PFSK-1 (cell line): ENCODE results near the gene SNAP25.

Experiments
- FOXP2 ChIP-seq: optimal IDR thresholded peaks from 2 replicates; pipeline ENCODE3; 2011; ENCODE audit warnings: borderline replicate concordance, control low read depth, inconsistent platforms; ENCODE audit not compliant: insufficient read depth; ENCODE audit errors: extremely low read length, extremely low read depth
- POLR2AphosphoS5 ChIP-seq: IDR thresholded peaks from 2 replicates; pipeline ENCODE4 v1.6.1; 2012; ENCODE audit warnings: low read depth, mild to moderate bottlenecking, control low read depth, low read length, moderate library complexity
- SIN3A ChIP-seq: IDR thresholded peaks from 2 replicates; pipeline ENCODE4 v1.6.1; 2012; ENCODE audit warnings: mild to moderate bottlenecking, low read length, moderate library complexity, borderline replicate concordance; ENCODE audit not compliant: insufficient read depth
- TF ChIP-seq, protein P1 (sequence below), 2 experiments: IDR thresholded peaks; 2 replicates each; pipeline versions ENCODE4 v1.6.1 to v1.8.0; 2011 to 2012; ENCODE audit warnings: low read depth in 2 of 2, low read length in 2 of 2, control low read depth in 1 of 2, inconsistent platforms in 1 of 2, mild to moderate bottlenecking in 1 of 2, moderate library complexity in 1 of 2; ENCODE audit not compliant: insufficient read depth in 1 of 2

DNA sequence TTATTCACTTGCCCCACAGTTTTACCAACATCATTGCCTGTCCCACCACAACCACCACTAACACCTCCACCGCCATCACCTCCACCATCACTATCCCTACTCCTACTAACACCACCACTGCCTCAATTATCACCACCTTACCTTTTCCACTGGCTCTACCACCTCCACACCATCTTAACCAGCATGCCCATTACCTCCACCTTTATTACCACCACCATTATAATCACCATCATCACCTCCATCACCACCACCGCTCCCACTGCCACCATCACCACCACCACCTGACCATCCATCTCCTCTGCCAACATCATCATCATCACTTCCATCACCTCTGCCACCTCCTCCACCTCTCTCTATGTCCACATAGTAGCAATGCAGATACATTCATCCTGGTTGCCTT is 90.0 kb downstream of the SNAP25 start:
- TF ChIP-seq POLR2AphosphoS5 = no peak
- TF ChIP-seq, protein P1, sequence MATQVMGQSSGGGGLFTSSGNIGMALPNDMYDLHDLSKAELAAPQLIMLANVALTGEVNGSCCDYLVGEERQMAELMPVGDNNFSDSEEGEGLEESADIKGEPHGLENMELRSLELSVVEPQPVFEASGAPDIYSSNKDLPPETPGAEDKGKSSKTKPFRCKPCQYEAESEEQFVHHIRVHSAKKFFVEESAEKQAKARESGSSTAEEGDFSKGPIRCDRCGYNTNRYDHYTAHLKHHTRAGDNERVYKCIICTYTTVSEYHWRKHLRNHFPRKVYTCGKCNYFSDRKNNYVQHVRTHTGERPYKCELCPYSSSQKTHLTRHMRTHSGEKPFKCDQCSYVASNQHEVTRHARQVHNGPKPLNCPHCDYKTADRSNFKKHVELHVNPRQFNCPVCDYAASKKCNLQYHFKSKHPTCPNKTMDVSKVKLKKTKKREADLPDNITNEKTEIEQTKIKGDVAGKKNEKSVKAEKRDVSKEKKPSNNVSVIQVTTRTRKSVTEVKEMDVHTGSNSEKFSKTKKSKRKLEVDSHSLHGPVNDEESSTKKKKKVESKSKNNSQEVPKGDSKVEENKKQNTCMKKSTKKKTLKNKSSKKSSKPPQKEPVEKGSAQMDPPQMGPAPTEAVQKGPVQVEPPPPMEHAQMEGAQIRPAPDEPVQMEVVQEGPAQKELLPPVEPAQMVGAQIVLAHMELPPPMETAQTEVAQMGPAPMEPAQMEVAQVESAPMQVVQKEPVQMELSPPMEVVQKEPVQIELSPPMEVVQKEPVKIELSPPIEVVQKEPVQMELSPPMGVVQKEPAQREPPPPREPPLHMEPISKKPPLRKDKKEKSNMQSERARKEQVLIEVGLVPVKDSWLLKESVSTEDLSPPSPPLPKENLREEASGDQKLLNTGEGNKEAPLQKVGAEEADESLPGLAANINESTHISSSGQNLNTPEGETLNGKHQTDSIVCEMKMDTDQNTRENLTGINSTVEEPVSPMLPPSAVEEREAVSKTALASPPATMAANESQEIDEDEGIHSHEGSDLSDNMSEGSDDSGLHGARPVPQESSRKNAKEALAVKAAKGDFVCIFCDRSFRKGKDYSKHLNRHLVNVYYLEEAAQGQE (IDR thresholded peaks at IDR 0.05; ENCODE audit: insufficient read depth in 1 of 2, low read depth in 2 of 2, low read length in 2 of 2) = no peak
- TF ChIP-seq SIN3A = no peak
- TF ChIP-seq FOXP2 = no peak
